ENCODE results near the gene SLC25A20. TPM values are rescaled to one million over a fixed set of nuclear protein-coding genes. Genes with fewer than 3 reads are reported as not detected.

Gene SLC25A20
- 12.2 TPM for total RNA-seq

DNA sequence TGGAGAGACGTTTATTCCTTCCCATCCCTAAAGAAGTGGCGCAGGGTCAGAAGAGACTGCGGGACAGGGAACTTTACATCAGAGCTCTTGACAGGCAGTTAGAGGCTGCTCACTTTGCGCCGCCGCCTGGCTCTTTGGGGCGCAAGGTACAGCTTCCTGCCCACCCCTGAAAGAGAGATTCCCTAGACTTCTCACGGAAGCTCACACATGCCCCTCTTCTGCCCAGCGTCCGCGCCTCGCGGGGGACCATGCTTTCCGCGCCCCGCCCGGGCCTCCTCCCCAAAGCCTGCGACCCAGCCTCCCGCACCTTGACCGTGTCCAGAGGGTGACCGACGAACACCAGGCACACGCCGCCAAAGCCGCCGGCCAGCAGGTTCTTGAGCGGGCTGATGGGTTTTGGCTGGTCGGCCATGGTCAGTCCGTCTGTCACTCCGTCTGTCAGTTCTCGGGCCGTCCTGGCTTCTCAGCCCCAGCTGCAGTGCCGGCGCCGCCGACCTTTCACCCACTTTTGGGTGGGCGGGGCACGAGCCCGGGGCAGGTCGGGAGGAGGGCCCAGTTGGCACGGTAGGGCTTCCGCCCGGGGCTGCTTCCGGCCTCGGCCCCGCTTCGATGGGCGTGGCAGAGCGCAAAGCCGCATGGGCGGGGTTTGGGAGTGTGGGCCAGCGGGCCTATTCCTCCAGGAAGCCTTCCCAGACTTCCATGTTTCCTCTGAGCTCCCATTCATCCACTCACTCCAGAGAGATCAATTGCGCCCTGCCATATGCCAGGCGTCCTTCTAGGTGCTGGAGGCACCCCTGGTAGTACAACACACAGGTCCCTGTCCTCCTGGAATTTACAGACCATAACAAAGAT lies at the start of gene SLC25A20:
TSS of gene SLC25A20 (minus strand) at position 500 of the 852 bp plus-strand sequence. CDS start at position 412, 88 bp downstream.
- ATAC-seq (peak; percentile 97), DNase-seq (ENCODE audit: low spot score) (peak; percentile 92)
- intact Hi-C loops (cut with DNase I): no loop called here

DNA sequence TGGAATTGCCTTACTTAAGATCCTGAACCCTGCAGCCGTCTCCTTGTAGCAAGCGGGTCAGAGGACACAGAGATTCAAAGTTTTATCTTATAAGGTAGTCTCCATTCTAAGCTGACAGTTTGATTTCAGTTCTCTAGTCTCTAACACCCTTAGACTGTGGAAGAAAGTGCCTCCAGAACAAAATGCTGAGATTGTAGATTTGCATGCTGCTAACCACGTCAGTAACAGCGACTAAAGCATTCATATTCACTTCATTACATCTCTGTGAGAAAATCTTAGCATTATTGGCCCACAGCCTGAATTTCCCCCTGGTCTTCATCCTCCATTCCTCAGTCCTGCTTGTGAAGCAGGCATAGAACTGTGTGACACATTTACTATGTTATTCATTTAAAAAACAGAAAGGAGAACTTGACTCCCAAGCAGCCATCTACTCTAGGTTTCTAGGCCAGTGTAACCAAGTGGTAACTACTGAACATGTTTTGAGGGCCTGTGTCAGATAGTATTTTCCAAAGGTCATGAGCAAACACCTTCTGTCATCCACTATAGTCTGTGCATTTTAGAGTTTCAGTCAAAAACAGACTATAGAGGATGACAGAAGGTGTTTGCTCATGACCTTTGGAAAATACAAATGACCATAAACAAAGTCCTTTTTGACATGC lies 47.3 kb upstream of the SLC25A20 start:
- DNase-seq (ENCODE audit: low spot score) (no peak), ATAC-seq (no peak)
- intact Hi-C loops (cut with DNase I): no loop called here

- intact Hi-C loops (cut with DNase I): no loop called here
- no peak for DNase-seq (ENCODE audit: low spot score)
- ATAC-seq: no peak
These were observed 46.8 kb upstream of the SLC25A20 start for GRCh38 chr3:48945432-48945831.

GRCh38 chr3:48938689-48939088 lies 40.0 kb upstream of the SLC25A20 start:
- ATAC-seq: no peak
- intact Hi-C loops (cut with DNase I): no loop called here
- DNase-seq (ENCODE audit: low spot score): no peak

DNA sequence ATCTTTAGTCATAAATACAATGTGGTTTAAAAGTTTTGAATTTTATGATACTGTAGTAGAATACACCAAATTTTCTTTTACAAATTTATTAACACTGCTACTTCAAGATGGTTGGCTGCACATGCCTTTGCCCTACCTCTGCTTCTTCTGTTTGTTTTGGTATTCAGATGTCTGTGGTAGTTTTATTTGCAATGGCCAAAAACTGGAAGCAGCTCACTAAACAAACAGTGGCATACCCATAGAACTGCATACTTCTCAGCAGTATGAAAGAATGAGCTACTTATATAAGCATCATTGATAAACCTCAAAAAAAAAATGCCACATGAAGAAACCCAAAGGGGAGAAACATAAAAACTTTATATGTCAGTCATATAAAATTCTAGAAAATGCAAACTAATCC lies 39.5 kb upstream of the SLC25A20 start:
- no peak for DNase-seq (ENCODE audit: low spot score)
- no peak for ATAC-seq
- intact Hi-C loops (cut with DNase I): no loop called here

GRCh38 chr3:48935530-48935929 lies 36.8 kb upstream of the SLC25A20 start:
- no peak for ATAC-seq
- intact Hi-C loops (cut with DNase I): no loop called here
- DNase-seq (ENCODE audit: low spot score): no peak

- ATAC-seq: no peak
These were observed 35.8 kb upstream of the SLC25A20 start for GRCh38 chr3:48934333-48934991.

DNA sequence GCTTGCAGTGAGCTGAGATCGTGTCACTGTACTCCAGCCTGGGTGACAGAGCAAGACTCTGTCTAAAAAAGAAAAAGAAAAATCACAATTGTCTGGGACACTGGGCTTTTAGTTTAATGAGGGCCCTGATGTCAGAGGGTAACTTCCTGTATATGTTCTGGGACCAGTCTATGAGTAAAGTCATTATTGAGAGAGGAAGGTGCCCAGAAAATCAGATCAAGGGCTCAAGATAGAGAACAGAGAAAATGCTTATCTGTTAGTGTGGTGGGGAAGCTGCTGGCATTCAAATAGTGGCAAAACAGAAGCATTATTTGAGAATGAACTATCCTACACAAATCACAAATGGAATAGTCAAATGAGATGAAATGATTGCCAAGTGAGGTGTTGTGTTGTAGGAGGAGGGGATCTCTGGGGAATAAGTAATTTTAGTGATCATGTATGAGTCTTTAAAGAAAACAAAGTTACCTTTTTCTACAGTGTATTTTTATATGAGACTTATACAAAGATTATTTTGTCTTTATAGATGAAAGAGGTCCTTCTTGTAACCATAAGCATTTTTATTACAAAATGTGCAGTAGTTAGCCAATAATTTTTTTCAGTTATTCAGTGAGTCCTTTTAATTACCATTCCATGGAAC lies 33.4 kb upstream of the SLC25A20 start:
- intact Hi-C loops (cut with DNase I): no loop called here
- no peak for DNase-seq (ENCODE audit: low spot score)
- ATAC-seq: no peak

More at GRCh38 chr3:48934333-48934991, 35.8 kb upstream of the SLC25A20 start:
- no peak for DNase-seq (ENCODE audit: low spot score)
- intact Hi-C loops (cut with DNase I): no loop called here

GRCh38 chr3:48930590-48930989 lies 31.9 kb upstream of the SLC25A20 start:
- intact Hi-C loops (cut with DNase I): no loop called here
- DNase-seq (ENCODE audit: low spot score) (no peak), ATAC-seq (no peak)

DNA sequence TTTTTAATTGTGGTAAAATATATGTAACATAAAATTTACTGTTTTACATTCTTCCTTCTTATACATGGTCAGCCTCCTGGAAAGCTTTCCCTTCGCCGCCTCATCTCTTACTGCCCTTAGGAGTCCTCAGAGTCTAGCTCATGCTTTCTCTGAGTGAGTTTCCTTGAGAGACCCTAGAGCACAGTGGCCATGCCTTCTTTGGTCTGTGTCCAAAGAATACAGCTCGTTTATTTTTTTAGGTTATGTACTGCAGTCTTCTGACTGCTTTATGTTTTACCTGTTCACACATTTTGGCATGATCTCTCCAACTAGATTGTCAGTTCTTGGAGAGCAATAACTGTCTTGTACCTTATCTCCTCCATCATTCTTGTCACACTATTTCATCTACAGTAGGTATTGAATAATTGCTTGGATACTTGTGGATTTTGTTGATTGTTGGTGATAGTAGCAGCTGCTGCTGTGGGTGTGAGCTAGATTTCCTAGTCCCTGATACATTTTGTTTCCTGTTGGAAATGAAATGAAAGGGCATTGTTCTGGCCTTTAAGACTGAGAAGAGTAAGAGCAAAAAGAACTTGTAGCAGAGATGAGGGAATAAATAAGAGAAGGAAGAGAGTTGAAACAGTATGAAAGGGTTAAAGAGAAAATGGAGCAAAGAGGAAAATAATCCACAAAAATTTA lies 30.8 kb upstream of the SLC25A20 start:
- DNase-seq (ENCODE audit: low spot score) (no peak), ATAC-seq (no peak)
- intact Hi-C loops (cut with DNase I): no loop called here

DNA sequence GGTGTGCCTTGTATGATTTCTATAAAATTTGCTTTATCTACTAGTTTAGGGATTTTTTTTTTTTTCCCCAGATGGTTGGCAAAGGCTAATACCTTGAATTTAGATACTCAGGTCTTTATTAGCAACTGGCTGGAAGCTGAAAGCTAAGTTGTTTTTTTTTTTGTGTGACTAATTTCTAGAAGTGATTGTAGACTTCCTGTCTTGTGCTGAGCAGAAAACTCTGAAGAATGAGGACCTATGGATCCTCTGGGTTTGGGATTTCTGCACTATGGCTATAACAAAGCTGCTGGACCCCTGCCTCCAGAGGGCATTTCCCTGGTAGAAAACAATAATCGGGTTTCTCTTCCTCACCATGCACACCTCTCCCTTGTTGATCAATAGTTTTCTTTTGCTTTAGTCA lies 30.0 kb upstream of the SLC25A20 start:
- ATAC-seq (no peak), DNase-seq (ENCODE audit: low spot score) (no peak)
- intact Hi-C loops (cut with DNase I): no loop called here

- ATAC-seq: no peak
- no peak for DNase-seq (ENCODE audit: low spot score)
- intact Hi-C loops (cut with DNase I): no loop called here
These were observed 29.2 kb upstream of the SLC25A20 start for GRCh38 chr3:48927928-48928327.

DNA sequence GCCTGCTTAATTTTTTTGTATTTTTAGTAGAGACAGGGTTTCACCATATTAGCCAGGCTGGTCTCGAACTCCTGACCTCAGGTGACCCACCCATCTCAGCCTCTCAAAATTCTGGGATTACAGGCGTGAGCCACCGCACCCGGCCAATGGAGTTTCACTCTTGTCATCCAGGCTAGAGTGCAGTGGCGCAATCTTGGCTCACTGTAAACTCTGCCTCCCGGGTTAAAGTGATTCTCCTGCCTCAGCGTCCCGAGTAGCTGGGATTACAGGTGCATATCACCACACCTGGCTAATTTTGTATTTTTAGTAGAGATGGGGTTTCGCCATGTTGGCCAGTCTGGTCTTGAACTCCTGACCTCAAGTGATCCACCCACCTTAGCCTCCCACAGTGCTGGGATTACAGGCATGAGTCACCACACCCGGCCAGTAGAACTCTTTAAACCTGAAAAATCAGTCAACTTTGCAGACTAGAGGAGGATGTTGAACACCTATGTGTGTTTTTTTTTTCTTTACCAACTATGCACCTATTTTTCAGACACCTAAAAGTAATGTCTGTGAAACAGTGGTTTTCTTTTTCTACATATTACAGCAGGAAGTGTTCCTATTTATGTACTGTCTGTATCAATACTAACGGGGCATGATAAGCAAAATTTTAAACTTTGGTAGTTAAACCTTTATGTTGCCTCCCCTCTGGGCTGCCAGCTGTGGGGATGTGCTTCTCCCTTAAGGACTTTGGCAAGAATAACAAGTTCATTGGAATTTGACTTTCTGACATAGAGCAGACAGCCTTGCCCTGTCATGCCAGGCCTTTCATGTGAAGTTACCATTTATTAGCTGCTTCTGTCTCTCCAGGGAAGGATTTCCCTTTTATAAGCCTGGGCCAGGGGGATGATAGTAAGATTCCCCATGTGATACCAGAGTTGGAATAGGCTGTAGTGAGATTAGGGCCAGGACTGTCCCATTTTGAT lies 28.0 kb upstream of the SLC25A20 start:
- DNase-seq (ENCODE audit: low spot score) (no peak), ATAC-seq (no peak)
- intact Hi-C loops (cut with DNase I): no loop called here

DNA sequence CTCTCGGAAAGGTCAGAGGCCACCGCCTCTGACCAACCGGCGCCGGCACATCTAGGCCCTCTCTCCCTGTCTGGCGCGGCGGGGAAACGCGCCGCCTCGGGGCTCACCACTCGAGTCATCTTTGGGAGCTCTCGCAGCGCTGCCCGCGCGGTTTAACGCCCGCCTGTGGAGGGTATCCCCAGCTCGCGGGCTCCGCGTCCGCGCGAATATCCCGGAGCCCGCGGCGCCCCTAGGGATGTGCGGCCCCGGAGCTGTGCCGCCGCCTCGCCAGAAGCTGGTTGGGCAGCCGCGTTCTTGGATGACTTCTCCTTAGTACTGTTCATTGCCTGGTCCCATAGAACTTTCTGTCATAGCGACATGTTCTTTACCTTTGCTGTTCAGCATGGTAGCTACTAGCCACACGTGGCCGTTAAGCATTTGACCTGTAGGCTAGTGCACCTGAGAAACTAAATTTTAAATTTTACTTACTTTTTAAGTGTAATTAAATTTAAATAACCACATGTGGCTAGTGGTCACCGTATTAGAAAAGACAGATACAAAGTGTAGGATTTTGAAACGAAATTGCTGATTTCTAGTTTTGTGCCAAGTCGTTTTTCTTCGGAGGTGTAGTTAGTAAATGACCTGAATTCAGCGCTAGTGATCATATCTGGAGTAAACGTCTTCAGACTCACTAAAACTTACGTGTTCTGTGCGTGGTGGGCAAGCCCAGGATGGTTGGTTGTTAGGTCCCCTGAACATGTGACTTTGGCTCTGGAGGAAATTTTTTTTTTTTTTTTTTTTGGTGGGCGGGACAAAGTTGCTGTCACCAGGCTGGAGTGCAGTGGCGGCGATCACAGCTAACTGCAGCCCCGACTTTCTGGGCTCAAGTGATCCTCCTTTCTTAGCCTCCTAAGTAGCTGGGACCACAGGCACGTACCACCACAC lies 20.8 kb upstream of the SLC25A20 start:
- no peak for DNase-seq (ENCODE audit: low spot score)
- ATAC-seq: peak; percentile 19
- intact Hi-C loops (cut with DNase I): no loop called here

DNA sequence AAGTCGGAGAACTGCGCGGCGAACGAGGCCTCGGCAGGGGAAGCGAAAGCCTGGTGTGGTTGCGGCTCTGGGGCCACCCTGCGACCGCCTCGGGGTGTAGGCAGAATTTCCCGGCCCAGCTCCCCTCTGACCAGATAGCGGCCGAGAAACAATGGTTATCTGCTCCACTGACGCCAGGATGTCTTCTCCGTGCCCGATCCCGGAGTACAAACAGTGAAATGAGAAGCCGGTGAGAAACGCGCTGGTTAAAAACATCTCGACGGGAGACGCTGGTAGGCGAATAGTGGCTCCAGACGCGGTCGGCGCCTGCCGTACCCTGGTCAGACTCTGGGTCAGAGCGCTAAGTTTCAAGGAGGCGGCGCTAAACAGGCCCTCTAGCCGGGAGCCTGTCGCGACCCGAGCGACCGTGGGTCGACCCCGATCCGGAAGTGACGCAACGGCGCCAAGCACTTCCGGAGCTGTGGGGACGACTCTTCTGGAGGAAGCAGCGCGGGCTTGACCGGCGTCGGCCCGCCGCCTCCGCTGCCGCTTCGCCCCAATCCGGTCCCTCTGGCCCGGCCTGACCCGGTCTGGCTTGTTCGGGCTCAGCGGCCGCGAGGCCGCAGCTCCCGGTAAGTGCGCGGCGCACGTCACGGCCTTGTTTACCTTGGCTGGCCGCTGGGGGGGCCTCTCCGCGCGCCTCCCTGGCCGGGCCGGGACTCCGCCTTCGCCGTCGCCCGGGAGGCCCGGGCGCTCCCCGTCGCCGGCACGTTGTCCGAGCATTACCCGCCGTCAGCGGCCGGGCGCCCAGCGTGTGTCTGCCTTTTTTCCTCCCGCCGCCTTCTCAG lies 19.9 kb upstream of the SLC25A20 start, which contains the start of gene ARIH2:
TSS of gene ARIH2 (plus strand) at position 455 of the 827 bp plus-strand sequence. CDS start 8,717 bp downstream, outside the sequence.
- intact Hi-C loops (cut with DNase I): no loop called here
- peak; percentile 93 for DNase-seq (ENCODE audit: low spot score)
- ATAC-seq: peak; percentile 99

GRCh38 chr3:48915296-48915695 lies 16.6 kb upstream of the SLC25A20 start:
- intact Hi-C loops (cut with DNase I): no loop called here
- DNase-seq (ENCODE audit: low spot score): no peak
- ATAC-seq: no peak

All from sciatic nerve (tissue), 2 donors.